ENCODE measurements around the gene MAN2A2. TPM values are rescaled to one million over a fixed set of nuclear protein-coding genes. Genes with fewer than 3 reads are reported as not detected.

The MAN2A2 gene
- total RNA-seq, 1 experiment from 2014 or later, result 31.0 TPM

- TF ChIP-seq, protein P1, sequence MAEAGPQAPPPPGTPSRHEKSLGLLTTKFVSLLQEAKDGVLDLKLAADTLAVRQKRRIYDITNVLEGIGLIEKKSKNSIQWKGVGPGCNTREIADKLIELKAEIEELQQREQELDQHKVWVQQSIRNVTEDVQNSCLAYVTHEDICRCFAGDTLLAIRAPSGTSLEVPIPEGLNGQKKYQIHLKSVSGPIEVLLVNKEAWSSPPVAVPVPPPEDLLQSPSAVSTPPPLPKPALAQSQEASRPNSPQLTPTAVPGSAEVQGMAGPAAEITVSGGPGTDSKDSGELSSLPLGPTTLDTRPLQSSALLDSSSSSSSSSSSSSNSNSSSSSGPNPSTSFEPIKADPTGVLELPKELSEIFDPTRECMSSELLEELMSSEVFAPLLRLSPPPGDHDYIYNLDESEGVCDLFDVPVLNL (CRISPR knock-in tag; IDR thresholded peaks at IDR 0.05; ENCODE audit: borderline replicate concordance, low read depth), result no peak
- TF ChIP-seq CDX4 (CRISPR knock-in tag; IDR thresholded peaks at IDR 0.05; ENCODE audit: borderline replicate concordance) (no peak), ZNF138 (CRISPR knock-in tag; conservative IDR thresholded peaks at IDR 0.05) (no peak), ELF4 (CRISPR knock-in tag; IDR thresholded peaks at IDR 0.05; ENCODE audit: low read depth) (no peak), ATF1 (CRISPR knock-in tag; IDR thresholded peaks at IDR 0.05) (no peak), OVOL2 (CRISPR knock-in tag; IDR thresholded peaks at IDR 0.05; ENCODE audit: borderline replicate concordance) (no peak), NR2C2 (CRISPR knock-in tag; IDR thresholded peaks at IDR 0.05) (peak; percentile 15; the same call in 1 of the 2 replicates), ESRRA (CRISPR knock-in tag; IDR thresholded peaks at IDR 0.05; ENCODE audit: borderline replicate concordance) (no peak), ERG (CRISPR knock-in tag; IDR thresholded peaks at IDR 0.05) (no peak), NFATC4 (CRISPR knock-in tag; IDR thresholded peaks at IDR 0.05) (no peak), ETV6 (CRISPR knock-in tag; IDR thresholded peaks at IDR 0.05) (no peak), ZNF416 (CRISPR knock-in tag; IDR thresholded peaks at IDR 0.05) (no peak), RELA (CRISPR knock-in tag; IDR thresholded peaks at IDR 0.05; ENCODE audit: borderline replicate concordance) (no peak; the same call in 1 of the 2 replicates), TEAD1 (CRISPR knock-in tag; IDR thresholded peaks at IDR 0.05) (no peak), ZNF423 (CRISPR knock-in tag; IDR thresholded peaks at IDR 0.05) (no peak), KAT7 (CRISPR knock-in tag; IDR thresholded peaks at IDR 0.05; ENCODE audit: borderline replicate concordance) (no peak), PRRX2 (CRISPR knock-in tag; IDR thresholded peaks at IDR 0.05) (no peak), SMAD3 (CRISPR knock-in tag; IDR thresholded peaks at IDR 0.05; ENCODE audit: borderline replicate concordance) (no peak), E2F1 (CRISPR knock-in tag; IDR thresholded peaks at IDR 0.05) (no peak), ZNF121 (CRISPR knock-in tag; IDR thresholded peaks at IDR 0.05) (no peak), ZBTB43 (CRISPR knock-in tag; IDR thresholded peaks at IDR 0.05) (0 out of 2 replicates have a peak, but pooled peaks have one; percentile 16)
- TF ChIP-seq, protein P2, sequence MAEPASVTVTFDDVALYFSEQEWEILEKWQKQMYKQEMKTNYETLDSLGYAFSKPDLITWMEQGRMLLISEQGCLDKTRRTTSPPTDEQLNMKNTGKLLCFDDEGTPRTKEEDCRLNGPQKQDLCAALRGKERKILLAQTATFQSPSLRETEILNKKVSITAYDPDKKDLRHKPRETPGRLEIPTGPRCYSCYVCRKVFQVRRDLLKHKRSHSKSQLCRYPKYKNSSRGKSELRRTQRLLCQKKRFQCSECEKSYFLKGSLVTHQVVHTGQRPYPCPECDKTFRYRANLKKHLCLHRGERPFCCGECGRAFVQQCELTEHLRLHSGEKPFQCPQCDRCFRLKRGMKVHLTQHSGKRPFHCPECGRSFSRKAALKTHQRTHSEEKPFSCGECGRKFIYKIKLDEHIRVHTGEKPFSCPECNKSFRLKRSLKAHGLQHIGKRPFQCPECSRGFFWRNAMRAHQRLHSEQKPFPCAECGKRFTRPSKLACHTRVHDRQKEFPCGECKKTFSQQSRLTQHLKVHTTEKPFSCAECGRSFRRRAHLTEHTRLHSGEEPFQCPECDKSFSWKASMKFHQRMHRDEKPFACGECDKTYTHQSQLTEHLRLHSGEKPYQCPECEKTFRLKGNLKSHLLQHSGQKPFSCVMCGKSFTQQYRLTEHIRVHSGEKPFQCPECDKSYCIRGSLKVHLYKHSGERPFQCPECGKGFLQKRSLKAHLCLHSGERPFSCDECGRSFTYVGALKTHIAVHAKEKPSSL (CRISPR knock-in tag; conservative IDR thresholded peaks at IDR 0.05), result no peak
- TF ChIP-seq, protein P3, sequence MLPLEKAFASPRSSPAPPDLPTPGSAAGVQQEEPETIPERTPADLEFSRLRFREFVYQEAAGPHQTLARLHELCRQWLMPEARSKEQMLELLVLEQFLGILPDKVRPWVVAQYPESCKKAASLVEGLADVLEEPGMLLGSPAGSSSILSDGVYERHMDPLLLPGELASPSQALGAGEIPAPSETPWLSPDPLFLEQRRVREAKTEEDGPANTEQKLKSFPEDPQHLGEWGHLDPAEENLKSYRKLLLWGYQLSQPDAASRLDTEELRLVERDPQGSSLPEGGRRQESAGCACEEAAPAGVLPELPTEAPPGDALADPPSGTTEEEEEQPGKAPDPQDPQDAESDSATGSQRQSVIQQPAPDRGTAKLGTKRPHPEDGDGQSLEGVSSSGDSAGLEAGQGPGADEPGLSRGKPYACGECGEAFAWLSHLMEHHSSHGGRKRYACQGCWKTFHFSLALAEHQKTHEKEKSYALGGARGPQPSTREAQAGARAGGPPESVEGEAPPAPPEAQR (CRISPR knock-in tag; IDR thresholded peaks at IDR 0.05), result no peak
- TF ChIP-seq, protein P4, sequence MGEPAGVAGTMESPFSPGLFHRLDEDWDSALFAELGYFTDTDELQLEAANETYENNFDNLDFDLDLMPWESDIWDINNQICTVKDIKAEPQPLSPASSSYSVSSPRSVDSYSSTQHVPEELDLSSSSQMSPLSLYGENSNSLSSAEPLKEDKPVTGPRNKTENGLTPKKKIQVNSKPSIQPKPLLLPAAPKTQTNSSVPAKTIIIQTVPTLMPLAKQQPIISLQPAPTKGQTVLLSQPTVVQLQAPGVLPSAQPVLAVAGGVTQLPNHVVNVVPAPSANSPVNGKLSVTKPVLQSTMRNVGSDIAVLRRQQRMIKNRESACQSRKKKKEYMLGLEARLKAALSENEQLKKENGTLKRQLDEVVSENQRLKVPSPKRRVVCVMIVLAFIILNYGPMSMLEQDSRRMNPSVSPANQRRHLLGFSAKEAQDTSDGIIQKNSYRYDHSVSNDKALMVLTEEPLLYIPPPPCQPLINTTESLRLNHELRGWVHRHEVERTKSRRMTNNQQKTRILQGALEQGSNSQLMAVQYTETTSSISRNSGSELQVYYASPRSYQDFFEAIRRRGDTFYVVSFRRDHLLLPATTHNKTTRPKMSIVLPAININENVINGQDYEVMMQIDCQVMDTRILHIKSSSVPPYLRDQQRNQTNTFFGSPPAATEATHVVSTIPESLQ (CRISPR knock-in tag; IDR thresholded peaks at IDR 0.05), result no peak
- TF ChIP-seq, protein P5, sequence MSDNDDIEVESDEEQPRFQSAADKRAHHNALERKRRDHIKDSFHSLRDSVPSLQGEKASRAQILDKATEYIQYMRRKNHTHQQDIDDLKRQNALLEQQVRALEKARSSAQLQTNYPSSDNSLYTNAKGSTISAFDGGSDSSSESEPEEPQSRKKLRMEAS (CRISPR knock-in tag; IDR thresholded peaks at IDR 0.05), result 0 out of 2 replicates have a peak, but pooled peaks have one; percentile 46
Observed at GRCh38 chr15:90957031-90957790, 54.1 kb downstream of the MAN2A2 start (continued).

Data from WTC11 (cell line).